K562 (cell line): Measurements from ENCODE around the gene TAF4. TPM values are rescaled to one million over a fixed set of nuclear protein-coding genes. Genes with fewer than 3 reads are reported as not detected.

Source experiments
- ATAC-seq: fragments of 200-7000 bp; cut with Tn5 transposase; 3 replicates; pipeline ENCODE4 v1.9.1; 2020; ENCODE audit warnings: moderate library complexity
- BruUV-seq: library from RNA; stranded (reverse); fragments of 400-500 nt; replicated peaks from 2 replicates; lab custom pipeline; 2021; lab: Mats Ljungman, UMichigan
- CTCF ChIA-PET: fragments of 300-600 bp; formaldehyde crosslinking; extraction: SDS; loops from one replicate; lab custom pipeline; 2021; ENCODE audit warnings: low intra/inter-chr PET ratio; lab: Yijun Ruan, JAX
- POLR2A ChIA-PET: fragments of 300-600, 350-650 bp; sonication (Branson Sonifier 250); formaldehyde crosslinking; extraction: SDS; loops from one replicate; lab custom pipeline; 2021; ENCODE audit warnings: antibody characterized with exemption, inconsistent platforms; lab: Yijun Ruan, JAX
- DNase-seq, 4 experiments: peaks; one replicate each; pipeline versions ENCODE4 v3.0.0 to v3.0.0-alpha.2; 2011 to 2018; ENCODE audit warnings: low spot score in 3 of 4, mixed read lengths in 3 of 4; ENCODE audit errors: extremely low read depth in 1 of 4
- FAIRE-seq: peaks from 2 replicates; lab custom pipeline; 2011; peaks lifted over from hg19 to GRCh38; lab: Jason Lieb, UNC
- H2AFZ ChIP-seq: 2 replicates; pipeline ENCODE4 v1.6.0; 2011; ENCODE audit warnings: low read depth, low read length, control low read depth, inconsistent platforms
- H3K27ac ChIP-seq: fragments of 200-600 bp; 3 replicates; pipeline ENCODE4 v1.8.0; 2011; ENCODE audit warnings: low read depth, mild to moderate bottlenecking, control low read depth, inconsistent platforms, low read length, moderate library complexity, mixed read lengths; ENCODE audit errors: extremely low read depth
- H3K27me3 ChIP-seq, 2 experiments: fragments of 300-600 bp in 1 of 2; 2 replicates in 1 of 2; 3 replicates in 1 of 2; pipeline versions ENCODE4 v1.6.0 to v1.8.0; 2011; ENCODE audit warnings: inconsistent platforms in 2 of 2, low read length in 2 of 2, mild to moderate bottlenecking in 1 of 2, mixed read lengths in 1 of 2, moderate library complexity in 1 of 2; ENCODE audit not compliant: control insufficient read depth in 2 of 2, insufficient read depth in 2 of 2
- H3K36me3 ChIP-seq: fragments of 300-600 bp; 3 replicates; pipeline ENCODE4 v1.8.0; 2011; ENCODE audit warnings: mild to moderate bottlenecking, low read length, inconsistent platforms; ENCODE audit not compliant: control insufficient read depth, insufficient read depth
- H3K4me1 ChIP-seq, 2 experiments: fragments of 200-600 bp in 1 of 2; replicated peaks in 1 of 2; 2 replicates in 1 of 2; 3 replicates in 1 of 2; pipeline versions ENCODE4 v1.5.1 to v1.8.0; 2011; ENCODE audit warnings: inconsistent platforms in 2 of 2, low read length in 2 of 2, mild to moderate bottlenecking in 1 of 2, mixed read lengths in 1 of 2, moderate library complexity in 1 of 2; ENCODE audit not compliant: control insufficient read depth in 2 of 2, insufficient read depth in 2 of 2
- H3K4me2 ChIP-seq: 2 replicates; pipeline ENCODE4 v1.6.1; 2011; ENCODE audit warnings: low read length, control low read depth, inconsistent platforms, mixed read lengths; ENCODE audit not compliant: insufficient read depth
- H3K4me3 ChIP-seq: fragments of 200-600 bp; sonication (generic), shearing (Covaris generic); 2 replicates; pipeline ENCODE4 v1.5.1; 2016; ENCODE audit warnings: control low read depth, inconsistent platforms
- H3K79me2 ChIP-seq: fragments of 200-600 bp; 3 replicates; pipeline ENCODE4 v1.8.0; 2011; ENCODE audit warnings: low read length, inconsistent platforms; ENCODE audit not compliant: control insufficient read depth, insufficient read depth
- H3K9ac ChIP-seq, 2 experiments: 2 replicates each; pipeline versions ENCODE4 v1.6.0 to v1.6.1; 2011; ENCODE audit warnings: low read depth in 2 of 2, low read length in 2 of 2, control low read depth in 1 of 2, inconsistent platforms in 1 of 2, mild to moderate bottlenecking in 1 of 2, mixed read lengths in 1 of 2; ENCODE audit not compliant: insufficient read depth in 1 of 2
- H3K9me1 ChIP-seq: one replicate; pipeline ENCODE4 v1.6.0; 2011; ENCODE audit warnings: inconsistent platforms, mild to moderate bottlenecking, low read length, moderate library complexity; ENCODE audit not compliant: control insufficient read depth, insufficient read depth
- H3K9me3 ChIP-seq: replicated peaks from 2 replicates; pipeline ENCODE4 v1.5.1; 2011; ENCODE audit warnings: low read depth, low read length, inconsistent platforms; ENCODE audit not compliant: control insufficient read depth, insufficient read depth
- H4K20me1 ChIP-seq: replicated peaks from 2 replicates; pipeline ENCODE4 v1.6.1; 2011; ENCODE audit warnings: low read length, inconsistent platforms, mixed read lengths; ENCODE audit not compliant: control insufficient read depth, insufficient read depth
- ARID1B ChIP-seq: fragments of 450-650 bp; IDR thresholded peaks from 2 replicates; pipeline ENCODE4 v1.6.1; 2016; ENCODE audit warnings: antibody characterized with exemption, mild to moderate bottlenecking, inconsistent platforms
- BDP1 ChIP-seq: IDR thresholded peaks from 3 replicates; pipeline ENCODE4 v1.6.1; 2011; ENCODE audit not compliant: insufficient read length, insufficient read depth
- CBFA2T3 ChIP-seq: fragments of 450-650 bp; IDR thresholded peaks from 2 replicates; pipeline ENCODE4 v1.6.1; 2017
- EGR1 ChIP-seq: fragments of 450-650 bp; conservative IDR thresholded peaks from 2 replicates; pipeline ENCODE4 v1.6.1; 2017; ENCODE audit warnings: mild to moderate bottlenecking
- HBP1 ChIP-seq: fragments of 450-650 bp; formaldehyde crosslinking; IDR thresholded peaks from 2 replicates; pipeline ENCODE4 v1.4.0; 2022; ENCODE audit warnings: missing genetic modification characterization
- PHF20 ChIP-seq: fragments of 450-650 bp; IDR thresholded peaks from 2 replicates; pipeline ENCODE4 v1.6.1; 2018; ENCODE audit not compliant: partially characterized antibody
- TCF3 ChIP-seq: sonication (generic); formaldehyde crosslinking; IDR thresholded peaks from 2 replicates; pipeline ENCODE4 v1.4.0; 2020; ENCODE audit warnings: mild to moderate bottlenecking, missing genetic modification reagents
- WGBS: fragments of 100-300 bp; shearing (Covaris generic); methylation state at CpG from one replicate; pipeline ENCODE4 v1.1.6; 2016; ENCODE audit warnings: low coverage, mixed read lengths; ENCODE audit not compliant: insufficient coverage; ENCODE audit errors: missing lambda C conversion rate; 5-methylcytosine and 5-hydroxymethylcytosine counted together
- in situ Hi-C: fragments of 300-500 bp; cut with MboI; formaldehyde crosslinking; loops from 4 replicates; pipeline ENCODE4 v1.15.0; 2018; ENCODE audit warnings: inconsistent platforms, mixed read lengths
- intact Hi-C: fragments of 100-400 bp; cut with micrococcal nuclease; formaldehyde crosslinking; loops from 2 replicates; pipeline ENCODE4 v1.14.2; 2022
- polyA plus RNA-seq, 8 experiments: library from polyadenylated mRNA; depleted of rRNA in 4 of 8; stranded (reverse) in 5 of 8; unstranded in 3 of 8; fragments of >200 nt; fragmentation: Nextera tagmentation in 2 of 8; fragmentation: Illumina TruSeq in 1 of 8; extraction: Ambion mirVana in 2 of 8; extraction: Trizol in 1 of 8; gene quantifications; 2 replicates each; pipeline versions ENCODE4 v1.2.1 to v1.2.3, GENCODE V29; 2011 to 2014; ENCODE audit warnings: inconsistent platforms in 1 of 8, missing spikeins in 1 of 8
- total RNA-seq, 7 experiments: library from RNA; depleted of rRNA in 6 of 7; stranded (reverse); fragments of >200 nt in 6 of 7; fragmentation: Illumina TruSeq in 2 of 7; extraction: Trizol in 2 of 7; gene quantifications; 2 replicates each; pipeline versions ENCODE4 v1.2.1 to v1.2.3, GENCODE V29; 2011 to 2021; ENCODE audit warnings: low replicate concordance in 1 of 7
- TF ChIP-seq, protein P1 (sequence below), 2 experiments: fragments of 250-450 bp in 1 of 2; fragments of 450-650 bp in 1 of 2; sonication (Bioruptor Pico) in 1 of 2; IDR thresholded peaks; 2 replicates each; pipeline versions ENCODE4 v1.6.1 to v1.8.0; 2016 to 2021; ENCODE audit warnings: mild to moderate bottlenecking in 2 of 2, moderate library complexity in 2 of 2, missing compliant biosample characterization in 1 of 2, missing genetic modification characterization in 1 of 2

The TAF4 gene
- total and polyA plus RNA-seq, 9 of the 15 experiments (the other 6 are each of a cell fraction or from before 2014, with no cell fraction given) = 0.44 to 28.3 (median 5.6) TPM

GRCh38 chr20:61988665-61989064 lies 77.0 kb downstream of the TAF4 start (continued):
- TF ChIP-seq HBP1 = no peak

- H3K9ac ChIP-seq = peak overlapping the region in 1 of 2 experiments; percentile 82; a peak in 2 of 4 replicates
- DNase-seq (no peak), FAIRE-seq (no peak), ATAC-seq (no peak)
- H3K79me2 ChIP-seq = no peaks in the 10 kb centered on the region
- no TSS peak for BruUV-seq
- no peaks in the 10 kb centered on the region for H3K9me3 ChIP-seq
- H3K27ac ChIP-seq = no peak overlapping the region; the same call in 2 of the 3 replicates
- H3K27me3 ChIP-seq = no peaks in the 10 kb centered on the region
- H3K9me1 ChIP-seq = no peaks in the 10 kb centered on the region
- intact Hi-C loops = loop anchor here (10.0 kb wide), 1 partner anchor 318 kb away; the partner anchor contains the start of gene ADRM1
- H3K4me3 ChIP-seq = no peak overlapping the region
- no peak overlapping the region for H2AFZ ChIP-seq
- CTCF ChIA-PET = no interaction called here
- no peak overlapping the region for H3K4me2 ChIP-seq
- POLR2A ChIA-PET = no interaction called here
- in situ Hi-C loops = no loop called here
- peaks cover 43% of the 10 kb centered on the region; the same call in 2 of the 3 replicates for H3K36me3 ChIP-seq
- H3K4me1 ChIP-seq = peaks cover 4 to 7% of the 10 kb centered on the region in 2 experiments; a peak in 2 of 5 replicates
- H4K20me1 ChIP-seq = peaks cover 9% of the 10 kb centered on the region; the same call in 1 of the 2 replicates
- 62% methylated on average over 16 of the region's 16 CpGs for WGBS
- TF ChIP-seq PHF20 (no peak), BDP1 (no peak), ARID1B (peak; percentile 29; the same call in 1 of the 2 replicates), TCF3 (CRISPR knock-in tag) (peak; percentile 19; the same call in 1 of the 2 replicates), CBFA2T3 (peak; percentile 37; the same call in 1 of the 2 replicates), HBP1 (no peak), EGR1 (peak; percentile 32; the same call in 1 of the 2 replicates)
- TF ChIP-seq, protein P1, sequence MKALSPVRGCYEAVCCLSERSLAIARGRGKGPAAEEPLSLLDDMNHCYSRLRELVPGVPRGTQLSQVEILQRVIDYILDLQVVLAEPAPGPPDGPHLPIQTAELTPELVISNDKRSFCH (CRISPR knock-in tag; IDR thresholded peaks at IDR 0.05) = no peak
- TF ChIP-seq, protein P1 (tag; IDR thresholded peaks at IDR 0.05) = no peak
- TF ChIP-seq, all 486 proteins: peak for 4
These were observed 78.8 kb downstream of the TAF4 start for GRCh38 chr20:61986762-61987321.
